DND-41 (cell line): ENCODE results near the gene CDCA5.

Experiments used
- ATAC-seq: fragments of 200-7000 bp; cut with Tn5 transposase; 3 replicates; pipeline ENCODE4 v1.9.1; 2021; ENCODE audit warnings: low read depth; ENCODE audit not compliant: insufficient read depth
- DNase-seq: peaks from one replicate; pipeline ENCODE4 v3.0.0-alpha.2; 2020
- H2AFZ ChIP-seq: 2 replicates; pipeline ENCODE4 v1.6.0; 2012; ENCODE audit warnings: low read depth, low read length
- H3K27ac ChIP-seq: 2 replicates; pipeline ENCODE4 v1.5.1; 2012; ENCODE audit warnings: low read length, inconsistent platforms
- H3K27me3 ChIP-seq: fragments of 200-600 bp; sonication (generic); 2 replicates; pipeline ENCODE4 v1.6.0; 2012; ENCODE audit warnings: low read length, mild to moderate bottlenecking, inconsistent platforms; ENCODE audit not compliant: insufficient read depth, poor library complexity
- H3K36me3 ChIP-seq: 2 replicates; pipeline ENCODE4 v1.5.1; 2012; ENCODE audit warnings: low read length, inconsistent platforms; ENCODE audit not compliant: insufficient read depth
- H3K4me1 ChIP-seq: 2 replicates; pipeline ENCODE4 v1.5.1; 2012; ENCODE audit warnings: mild to moderate bottlenecking, low read length; ENCODE audit not compliant: insufficient read depth
- H3K4me2 ChIP-seq: 2 replicates; pipeline ENCODE4 v1.6.0; 2012; ENCODE audit warnings: mild to moderate bottlenecking, moderate library complexity, low read length, inconsistent platforms; ENCODE audit not compliant: insufficient read depth
- H3K4me3 ChIP-seq, 2 experiments: fragments of 200-600 bp in 1 of 2; shearing (Covaris generic) in 1 of 2; 2 replicates each; pipeline ENCODE4 v1.5.1; 2012 to 2016; ENCODE audit warnings: inconsistent platforms in 2 of 2, low read length in 2 of 2, mild to moderate bottlenecking in 2 of 2, low read depth in 1 of 2, moderate library complexity in 1 of 2
- H3K79me2 ChIP-seq: 2 replicates; pipeline ENCODE4 v1.6.0; 2012; ENCODE audit warnings: low read length, inconsistent platforms; ENCODE audit not compliant: insufficient read depth
- H3K9ac ChIP-seq: 2 replicates; pipeline ENCODE4 v1.6.0; 2012; ENCODE audit warnings: low read depth, mild to moderate bottlenecking, inconsistent platforms, low read length, moderate library complexity
- H3K9me3 ChIP-seq: 2 replicates; pipeline ENCODE4 v1.5.1; 2012; ENCODE audit warnings: low read length, moderate library complexity, mild to moderate bottlenecking, inconsistent platforms; ENCODE audit not compliant: insufficient read depth, severe bottlenecking
- H4K20me1 ChIP-seq: 2 replicates; pipeline ENCODE4 v1.6.0; 2012; ENCODE audit warnings: low read length; ENCODE audit not compliant: insufficient read depth
- EZH2 ChIP-seq: IDR thresholded peaks from 3 replicates; pipeline ENCODE4 v1.6.1; 2012; ENCODE audit warnings: borderline replicate concordance, low read depth, mild to moderate bottlenecking, moderate library complexity, low read length, inconsistent platforms; ENCODE audit not compliant: severe bottlenecking
- TF ChIP-seq, protein P1 (sequence below): IDR thresholded peaks from 2 replicates; pipeline ENCODE4 v1.5.1; 2012; ENCODE audit warnings: borderline replicate concordance, low read length, moderate library complexity, mild to moderate bottlenecking; ENCODE audit not compliant: poor library complexity, severe bottlenecking; ENCODE audit errors: extremely low read depth

The CDCA5 gene

GRCh38 chr11:65036931-65037330 lies 46.9 kb downstream of the CDCA5 start:
- TF ChIP-seq, protein P1, sequence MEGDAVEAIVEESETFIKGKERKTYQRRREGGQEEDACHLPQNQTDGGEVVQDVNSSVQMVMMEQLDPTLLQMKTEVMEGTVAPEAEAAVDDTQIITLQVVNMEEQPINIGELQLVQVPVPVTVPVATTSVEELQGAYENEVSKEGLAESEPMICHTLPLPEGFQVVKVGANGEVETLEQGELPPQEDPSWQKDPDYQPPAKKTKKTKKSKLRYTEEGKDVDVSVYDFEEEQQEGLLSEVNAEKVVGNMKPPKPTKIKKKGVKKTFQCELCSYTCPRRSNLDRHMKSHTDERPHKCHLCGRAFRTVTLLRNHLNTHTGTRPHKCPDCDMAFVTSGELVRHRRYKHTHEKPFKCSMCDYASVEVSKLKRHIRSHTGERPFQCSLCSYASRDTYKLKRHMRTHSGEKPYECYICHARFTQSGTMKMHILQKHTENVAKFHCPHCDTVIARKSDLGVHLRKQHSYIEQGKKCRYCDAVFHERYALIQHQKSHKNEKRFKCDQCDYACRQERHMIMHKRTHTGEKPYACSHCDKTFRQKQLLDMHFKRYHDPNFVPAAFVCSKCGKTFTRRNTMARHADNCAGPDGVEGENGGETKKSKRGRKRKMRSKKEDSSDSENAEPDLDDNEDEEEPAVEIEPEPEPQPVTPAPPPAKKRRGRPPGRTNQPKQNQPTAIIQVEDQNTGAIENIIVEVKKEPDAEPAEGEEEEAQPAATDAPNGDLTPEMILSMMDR = no peak
- TF ChIP-seq EZH2 = no peak
- Histone ChIP-seq H3K4me3 (no peak overlapping the region), H3K27ac (no peak overlapping the region), H3K4me2 (no peak overlapping the region), H3K79me2 (peaks cover 9% of the 10 kb centered on the region), H3K9me3 (no peaks in the 10 kb centered on the region), H3K9ac (no peak overlapping the region; the same call in 1 of the 2 replicates), H3K4me1 (peaks cover 17% of the 10 kb centered on the region), H4K20me1 (0 out of 2 replicates have a peak, but pooled peaks cover 2% of the 10 kb centered on the region), H2AFZ (no peak overlapping the region), H3K36me3 (peaks cover 46% of the 10 kb centered on the region), H3K27me3 (no peaks in the 10 kb centered on the region)
- DNase-seq = no peak
- no peak for ATAC-seq

- no peaks in the 10 kb centered on the region for H3K79me2 ChIP-seq
- H3K27me3 ChIP-seq = no peaks in the 10 kb centered on the region
- H3K9me3 ChIP-seq = no peaks in the 10 kb centered on the region
- H4K20me1 ChIP-seq = no peaks in the 10 kb centered on the region
- H3K4me3 ChIP-seq = no peak overlapping the region
- no peak overlapping the region for H3K4me2 ChIP-seq
- TF ChIP-seq, protein P1 = no peak
- no peak for TF ChIP-seq EZH2
- ATAC-seq (no peak), DNase-seq (no peak)
- no peak overlapping the region for H2AFZ ChIP-seq
- peaks cover 14% of the 10 kb centered on the region for H3K4me1 ChIP-seq
- peaks cover 48% of the 10 kb centered on the region for H3K36me3 ChIP-seq
- H3K27ac ChIP-seq = no peak overlapping the region
- no peak overlapping the region for H3K9ac ChIP-seq
These were observed 48.3 kb downstream of the CDCA5 start for GRCh38 chr11:65035579-65035978.

GRCh38 chr11:65034423-65034822 lies 49.4 kb downstream of the CDCA5 start:
- ATAC-seq (no peak), DNase-seq (no peak)
- H3K9ac ChIP-seq = no peak overlapping the region

More at GRCh38 chr11:65034423-65034822, 49.4 kb downstream of the CDCA5 start:
- no peaks in the 10 kb centered on the region for H3K79me2 ChIP-seq
- no peaks in the 10 kb centered on the region for H3K9me3 ChIP-seq
- H3K36me3 ChIP-seq = peaks cover 48% of the 10 kb centered on the region
- H3K4me1 ChIP-seq = peaks cover 2% of the 10 kb centered on the region
- TF ChIP-seq, protein P1 = no peak
- no peak for TF ChIP-seq EZH2
- H3K4me3 ChIP-seq = no peak overlapping the region
- no peaks in the 10 kb centered on the region for H3K27me3 ChIP-seq
- H3K4me2 ChIP-seq = no peak overlapping the region
- H2AFZ ChIP-seq = no peak overlapping the region
- H4K20me1 ChIP-seq = no peaks in the 10 kb centered on the region
- no peak overlapping the region for H3K27ac ChIP-seq
